Thymus (tissue), 11 donors: Measurements from ENCODE around the gene IZUMO2. TPM values are rescaled to one million over a fixed set of nuclear protein-coding genes. Genes with fewer than 3 reads are reported as not detected.
A peak's percentile ranks its signal among the peaks of the same experiment; 100 is the strongest.

Experiments used
- DNase-seq, 9 donors: peaks; one replicate each; pipeline ENCODE4 v3.0.0-alpha.2; 2013; ENCODE audit warnings: low spot score in 9 of 9, low read depth in 6 of 9, missing footprints in 1 of 9
- H3K27ac ChIP-seq, 2 donors: one replicate each; pipeline ENCODE4 v1.5.1; 2013; ENCODE audit warnings: control low read depth in 1 of 2, low read depth in 1 of 2, low read length in 1 of 2, mild to moderate bottlenecking in 1 of 2, moderate library complexity in 1 of 2
- H3K27me3 ChIP-seq, 2 donors: one replicate each; pipeline ENCODE4 v1.5.1; 2013; ENCODE audit warnings: low read length in 1 of 2; ENCODE audit not compliant: control insufficient read depth in 2 of 2, insufficient read depth in 1 of 2
- H3K36me3 ChIP-seq, 2 donors: one replicate each; pipeline ENCODE4 v1.5.1; 2013; ENCODE audit warnings: low read length in 1 of 2, mild to moderate bottlenecking in 1 of 2, moderate library complexity in 1 of 2; ENCODE audit not compliant: control insufficient read depth in 2 of 2, insufficient read depth in 2 of 2
- H3K4me1 ChIP-seq, 2 donors: one replicate each; pipeline ENCODE4 v1.5.1; 2013; ENCODE audit warnings: low read length in 2 of 2; ENCODE audit not compliant: control insufficient read depth in 2 of 2, insufficient read depth in 2 of 2
- H3K4me3 ChIP-seq, 2 donors: one replicate each; pipeline ENCODE4 v1.5.1; 2013; ENCODE audit warnings: low read length in 2 of 2, control low read depth in 1 of 2, mild to moderate bottlenecking in 1 of 2
- H3K9me3 ChIP-seq, 2 donors: one replicate each; pipeline ENCODE4 v1.5.1; 2013; ENCODE audit warnings: low read length in 1 of 2, mild to moderate bottlenecking in 1 of 2; ENCODE audit not compliant: control insufficient read depth in 2 of 2, insufficient read depth in 1 of 2
- WGBS: extraction: QIAGEN DNeasy Blood & Tissue Kit; methylation state at CpG from one replicate; pipeline ENCODE4 v1.1.7; 2013; 5-methylcytosine and 5-hydroxymethylcytosine counted together
- polyA plus RNA-seq: library from polyadenylated mRNA; stranded (reverse); fragments of 200-250 nt; gene quantifications from one replicate; pipeline ENCODE4 v1.2.3, GENCODE V29; 2013
- total RNA-seq: library from RNA; stranded (reverse); fragments of 120-200 nt; gene quantifications from one replicate; pipeline ENCODE4 v1.2.4, GENCODE V29; 2013
- donor health status: healthy.

Gene IZUMO2
- total and polyA plus RNA-seq, 2 donors: not detected

DNA sequence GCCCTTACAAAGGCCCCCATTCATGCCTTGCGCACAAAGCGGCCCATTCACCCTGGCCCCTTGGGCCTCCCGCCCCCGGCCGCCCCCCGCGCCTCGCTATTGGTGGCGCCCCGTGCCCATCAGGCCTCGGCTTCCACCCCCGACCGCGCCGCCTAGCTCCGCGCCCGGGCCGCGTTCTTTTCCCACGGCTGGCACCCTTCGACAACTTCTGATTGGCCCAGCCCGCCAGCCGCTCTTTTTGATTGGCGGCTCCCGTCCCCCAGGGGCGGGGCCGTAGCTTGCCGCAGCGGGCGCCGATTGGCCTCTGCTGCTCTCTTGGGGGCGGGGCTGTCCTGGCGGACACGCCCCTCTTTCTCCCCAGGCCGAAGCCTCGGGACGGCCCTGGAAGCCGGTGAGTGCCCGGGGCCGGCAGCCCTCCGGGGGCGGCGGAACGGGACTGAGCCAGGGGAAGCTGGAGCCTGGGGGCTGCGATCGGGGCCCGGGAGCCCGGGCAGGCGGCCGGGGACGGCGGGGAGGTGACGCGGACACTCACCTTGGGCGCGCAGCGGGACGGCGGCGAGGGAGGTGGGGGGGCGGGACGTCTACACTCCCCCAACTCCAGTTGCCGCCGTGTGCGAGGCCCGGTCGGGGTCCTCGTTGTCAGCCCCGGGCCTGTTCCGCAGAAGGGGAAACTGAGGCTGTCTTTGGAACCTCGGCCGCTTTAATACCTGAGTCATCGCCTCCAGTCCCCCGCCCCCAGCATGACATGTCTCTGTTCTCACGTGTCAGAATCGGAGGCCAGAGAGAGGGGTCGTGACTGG lies 40.4 kb upstream of the IZUMO2 start, which contains the start of gene MYH14:
MYH14 (plus strand) TSS at position 342 of the 800 bp plus-strand sequence. CDS start 6,744 bp downstream, outside the sequence.
- Histone ChIP-seq H3K27me3 (peaks cover 23 to 46% of the 10 kb centered on the region in 2 donors), H3K4me1 (no peaks in the 10 kb centered on the region), H3K36me3 (no peaks in the 10 kb centered on the region), H3K9me3 (peaks cover 3 to 4% of the 10 kb centered on the region in 2 donors), H3K4me3 (no peak within 1 kb of the TSS), H3K27ac (no peak within 1 kb of the TSS)
- DNase-seq: no peak
- 11% methylated on average over 78 of the region's 78 CpGs for WGBS

DNA sequence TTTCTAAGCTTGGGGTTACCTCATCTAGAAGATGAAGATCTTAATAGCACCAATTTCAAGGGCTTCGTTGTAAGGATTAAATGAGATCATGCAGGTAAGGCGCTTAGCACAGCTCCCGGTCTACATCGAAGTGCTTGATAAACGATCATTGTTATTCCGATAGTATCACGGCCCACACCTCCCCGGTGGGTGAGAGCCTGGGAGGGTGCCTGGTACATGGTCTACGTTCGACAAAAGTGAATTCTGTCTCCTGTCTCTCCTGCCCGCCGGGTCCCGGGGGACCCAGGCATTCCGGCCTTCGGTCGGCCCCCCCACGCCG lies 39.8 kb upstream of the IZUMO2 start:
- peaks cover 3 to 4% of the 10 kb centered on the region in 2 donors for H3K9me3 ChIP-seq
- H3K36me3 ChIP-seq: no peaks in the 10 kb centered on the region
- no peaks in the 10 kb centered on the region for H3K4me1 ChIP-seq
- no peak overlapping the region for H3K27ac ChIP-seq
- no peak overlapping the region for H3K4me3 ChIP-seq
- DNase-seq: no peak
- 17% methylated on average over 18 of the region's 18 CpGs for WGBS
- H3K27me3 ChIP-seq: peaks cover 23 to 46% of the 10 kb centered on the region in 2 donors

DNA sequence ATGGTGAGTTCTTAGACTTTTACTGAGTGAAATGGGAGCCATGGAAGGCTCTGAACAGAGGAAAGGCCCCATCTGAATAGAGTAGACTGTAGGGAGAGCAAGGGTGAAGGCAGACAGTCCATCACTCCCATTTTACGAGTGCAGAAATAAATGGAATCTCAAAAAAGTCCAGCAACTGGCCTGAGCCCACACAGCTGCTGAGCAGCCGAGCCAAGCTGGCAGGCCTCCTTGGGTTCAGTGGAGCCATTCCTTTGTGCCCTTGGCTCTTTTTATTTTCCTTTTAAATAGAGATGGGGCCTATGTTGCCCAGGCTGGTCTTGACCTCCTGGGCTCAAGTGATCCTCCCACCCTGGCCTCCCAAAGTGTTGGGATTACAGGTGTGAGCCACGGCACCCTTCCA lies 39.3 kb upstream of the IZUMO2 start:
- peaks cover 23 to 46% of the 10 kb centered on the region in 2 donors for H3K27me3 ChIP-seq
- H3K36me3 ChIP-seq: no peaks in the 10 kb centered on the region
- DNase-seq: no peak
- peaks cover 3 to 4% of the 10 kb centered on the region in 2 donors for H3K9me3 ChIP-seq
- H3K27ac ChIP-seq: no peak overlapping the region
- H3K4me1 ChIP-seq: no peaks in the 10 kb centered on the region
- no peak overlapping the region for H3K4me3 ChIP-seq
- 91% methylated on average over 3 of the region's 3 CpGs for WGBS

DNA sequence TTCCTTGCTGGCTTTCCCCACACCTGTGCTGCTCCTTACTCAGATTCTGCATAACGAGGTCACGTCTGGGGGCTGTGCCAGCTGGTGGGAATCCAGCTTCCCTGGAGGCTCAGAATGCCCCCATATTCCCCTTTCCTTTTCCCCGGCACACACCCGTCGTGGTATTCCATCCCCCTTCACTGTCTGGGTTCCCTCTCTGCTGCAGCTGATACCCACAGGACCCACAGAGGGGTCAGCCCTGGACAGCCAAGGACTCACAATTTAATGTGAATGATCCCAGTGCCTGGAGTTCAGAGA lies 36.1 kb upstream of the IZUMO2 start:
- Histone ChIP-seq H3K27ac (peak overlapping the region in 1 of 2 donors; percentile 8), H3K4me1 (no peaks in the 10 kb centered on the region), H3K36me3 (no peaks in the 10 kb centered on the region), H3K4me3 (no peak overlapping the region), H3K9me3 (peaks cover 3 to 4% of the 10 kb centered on the region in 2 donors), H3K27me3 (peaks cover 17 to 22% of the 10 kb centered on the region in 2 donors)
- WGBS: 28% methylated on average over 5 of the region's 5 CpGs
- no peak for DNase-seq

DNA sequence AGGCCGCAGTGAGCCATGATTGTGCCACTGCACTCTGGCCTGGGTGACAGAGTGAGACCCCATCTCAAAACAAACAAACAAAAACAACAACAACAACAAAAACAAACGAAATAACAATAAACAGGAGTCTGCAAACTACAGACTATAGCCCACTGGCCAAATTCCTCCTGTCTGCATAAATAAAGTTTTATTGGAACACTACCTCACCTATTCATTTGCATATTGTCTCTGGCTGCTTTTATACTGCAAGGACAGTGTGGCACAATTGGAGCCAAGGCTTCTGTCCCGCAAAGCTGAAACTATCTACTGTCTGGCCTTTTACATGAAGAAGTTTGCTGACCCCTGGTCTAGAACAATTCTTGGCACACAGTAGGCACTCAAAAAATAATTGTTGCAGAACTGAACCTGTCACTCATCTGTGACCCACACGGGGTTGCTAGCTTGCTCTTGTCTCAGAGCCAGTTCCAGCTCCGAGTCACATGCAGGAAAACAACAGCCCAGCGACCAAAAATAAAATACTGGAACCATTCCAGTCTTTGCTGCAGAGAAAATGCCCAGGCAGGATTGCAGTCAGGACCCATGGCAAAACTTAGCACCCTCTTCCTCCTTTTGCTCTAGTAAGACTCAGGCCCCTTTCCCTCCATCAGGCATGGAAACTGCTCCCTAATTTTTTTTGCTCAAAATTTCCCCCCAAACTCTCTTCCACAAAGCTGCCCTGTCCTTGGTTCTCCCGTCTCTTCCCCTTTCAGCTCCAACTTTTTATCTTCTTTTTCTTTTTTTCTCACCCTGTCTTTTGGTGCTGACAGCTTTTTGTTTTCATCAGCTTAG lies 35.6 kb upstream of the IZUMO2 start:
- peaks cover 12 to 17% of the 10 kb centered on the region in 2 donors for H3K27me3 ChIP-seq

DNA sequence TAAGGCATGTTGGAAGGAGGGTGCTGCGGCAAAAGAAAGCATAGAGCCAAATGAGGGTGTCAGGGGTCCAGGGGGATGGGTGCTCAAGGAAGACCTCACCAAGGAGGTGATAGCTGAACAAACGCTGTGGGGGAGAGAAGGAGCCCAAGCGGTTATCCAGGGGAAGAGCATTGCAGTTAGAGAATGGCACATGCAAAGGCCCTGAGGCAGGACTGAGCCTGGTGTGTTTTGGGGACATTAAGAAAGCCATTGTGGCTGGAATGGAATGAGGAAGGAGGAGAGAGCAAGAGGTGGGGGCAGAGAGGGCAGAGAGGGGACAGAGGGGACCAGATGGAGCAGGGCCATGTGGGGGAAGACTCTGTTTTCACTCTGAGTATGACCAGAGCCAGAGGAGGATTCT lies 34.3 kb upstream of the IZUMO2 start:
- Histone ChIP-seq H3K4me1 (no peaks in the 10 kb centered on the region), H3K4me3 (no peak overlapping the region), H3K27me3 (peaks cover 0 to 4% of the 10 kb centered on the region in 2 donors), H3K36me3 (no peaks in the 10 kb centered on the region), H3K27ac (no peak overlapping the region), H3K9me3 (no peaks in the 10 kb centered on the region)
- 81% methylated on average over 3 of the region's 3 CpGs for WGBS
- DNase-seq: no peak

More for the DNA sequence above, 35.6 kb upstream of the IZUMO2 start:
- Histone ChIP-seq H3K36me3 (no peaks in the 10 kb centered on the region), H3K9me3 (peaks cover 3 to 4% of the 10 kb centered on the region in 2 donors), H3K27ac (no peak overlapping the region), H3K4me3 (no peak overlapping the region), H3K4me1 (no peaks in the 10 kb centered on the region)
- 41% methylated on average over 7 of the region's 7 CpGs for WGBS
- DNase-seq: no peak

DNA sequence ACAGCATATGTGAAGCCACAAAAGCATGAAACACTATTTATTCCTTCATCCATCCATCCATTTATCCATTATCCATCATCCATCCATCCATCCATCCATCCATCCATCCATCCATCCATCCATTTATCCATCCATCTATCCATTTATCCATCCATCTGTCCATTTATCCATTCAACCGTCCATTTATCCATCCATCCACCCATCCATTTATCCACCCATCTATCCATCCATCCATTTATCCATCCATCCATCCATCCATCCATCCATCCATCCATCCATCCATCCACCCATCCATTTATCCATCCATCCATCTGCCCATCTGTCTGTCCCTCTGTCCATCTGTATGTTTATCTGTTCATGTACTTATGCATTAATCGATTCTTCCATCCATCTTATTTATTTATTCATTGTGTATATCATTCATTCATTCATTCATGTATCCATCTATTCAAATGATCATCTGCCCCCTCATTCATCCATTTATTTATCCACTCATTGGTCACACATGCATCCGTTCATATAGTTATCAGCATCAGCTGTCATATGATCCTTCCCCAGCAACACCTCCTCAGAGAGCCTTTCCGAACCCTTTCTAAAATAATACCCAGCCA lies 33.3 kb upstream of the IZUMO2 start:
- WGBS: 88% methylated on average over 4 of the region's 4 CpGs
- H3K36me3 ChIP-seq: no peaks in the 10 kb centered on the region
- no peak overlapping the region for H3K27ac ChIP-seq
- DNase-seq: no peak
- H3K4me3 ChIP-seq: no peak overlapping the region
- H3K27me3 ChIP-seq: no peaks in the 10 kb centered on the region
- H3K9me3 ChIP-seq: no peaks in the 10 kb centered on the region
- H3K4me1 ChIP-seq: no peaks in the 10 kb centered on the region

DNA sequence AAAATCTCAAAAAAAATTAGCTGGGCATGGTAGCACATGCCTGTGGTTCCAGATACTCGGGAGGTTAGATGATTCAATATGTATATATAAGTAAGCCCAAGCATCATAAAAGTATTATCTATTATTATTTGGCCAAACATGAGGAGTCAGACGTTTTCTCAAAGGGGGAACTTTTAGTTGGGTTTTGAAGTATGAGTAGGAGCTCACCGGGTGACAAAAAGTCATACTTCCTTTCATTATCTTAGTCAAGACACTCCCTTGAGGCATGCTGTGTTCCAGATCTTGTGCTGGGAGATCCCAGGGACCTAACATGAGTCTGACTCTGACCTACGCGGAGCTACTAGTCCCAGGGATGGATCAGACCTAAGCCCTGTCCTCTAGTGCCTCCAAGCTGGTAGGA lies 32.1 kb upstream of the IZUMO2 start:
- H3K27me3 ChIP-seq: no peaks in the 10 kb centered on the region
- no peaks in the 10 kb centered on the region for H3K36me3 ChIP-seq
- no peak overlapping the region for H3K4me3 ChIP-seq
- WGBS: 80% methylated on average over 5 of the region's 5 CpGs
- DNase-seq: no peak
- no peaks in the 10 kb centered on the region for H3K9me3 ChIP-seq
- no peak overlapping the region for H3K27ac ChIP-seq
- no peaks in the 10 kb centered on the region for H3K4me1 ChIP-seq
